H1 (cell line): Measurements from ENCODE around the gene CCDC144A. TPM values are rescaled to one million over a fixed set of nuclear protein-coding genes. Genes with fewer than 3 reads are reported as not detected.
"Not testable (repeated sequence)": the region's sequence is repeated elsewhere in the genome, so short reads cannot be mapped to it uniquely, and the experiment has no call there.

Source experiments
- CTCF ChIA-PET: fragments of 300-600 bp; sonication (Branson Sonifier 250); formaldehyde crosslinking; loops from one replicate; lab custom pipeline; 2021; ENCODE audit not compliant: partially characterized antibody; lab: Charles Lee
- POLR2A ChIA-PET: fragments of 300-600 bp; sonication (Branson Sonifier 250); formaldehyde crosslinking; loops from one replicate; lab custom pipeline; 2021; ENCODE audit warnings: inconsistent platforms; ENCODE audit not compliant: partially characterized antibody; lab: Charles Lee
- DNase-seq, 2 experiments: peaks; one replicate each; pipeline versions ENCODE4 v3.0.0 to v3.0.0-alpha.2; 2010 to 2022; ENCODE audit warnings: low spot score in 2 of 2, low read depth in 1 of 2, mixed read lengths in 1 of 2
- FAIRE-seq: peaks from 2 replicates; lab custom pipeline; 2011; peaks lifted over from hg19 to GRCh38; lab: Jason Lieb, UNC
- H2AFZ ChIP-seq: 2 replicates; pipeline ENCODE4 v1.8.1; 2012; ENCODE audit warnings: low read length, inconsistent platforms
- H2AK5ac ChIP-seq: 2 replicates; pipeline ENCODE4 v1.6.1; 2013; ENCODE audit warnings: low read depth, low read length
- H2BK120ac ChIP-seq: replicated peaks from 2 replicates; pipeline ENCODE3; 2013; ENCODE audit warnings: low read depth, low read length, inconsistent platforms
- H2BK12ac ChIP-seq: 2 replicates; pipeline ENCODE4 v1.6.1; 2013; ENCODE audit warnings: low read depth, low read length
- H2BK15ac ChIP-seq: 2 replicates; pipeline ENCODE4 v1.6.1; 2013; ENCODE audit warnings: low read length
- H2BK20ac ChIP-seq: 2 replicates; pipeline ENCODE4 v1.6.1; 2013; ENCODE audit warnings: low read length
- H2BK5ac ChIP-seq: 2 replicates; pipeline ENCODE4 v1.6.1; 2013; ENCODE audit warnings: low read depth, low read length
- H3K14ac ChIP-seq: 2 replicates; pipeline ENCODE4 v1.6.1; 2013; ENCODE audit warnings: inconsistent platforms; ENCODE audit not compliant: insufficient read length
- H3K18ac ChIP-seq: 2 replicates; pipeline ENCODE4 v1.6.1; 2013; ENCODE audit warnings: low read length; ENCODE audit errors: extremely low read depth
- H3K23ac ChIP-seq: 2 replicates; pipeline ENCODE4 v1.6.1; 2013; ENCODE audit warnings: inconsistent platforms; ENCODE audit not compliant: insufficient read length
- H3K23me2 ChIP-seq: 2 replicates; pipeline ENCODE4 v1.6.1; 2013; ENCODE audit warnings: low read depth, low read length
- H3K27ac ChIP-seq: 2 replicates; pipeline ENCODE4 v1.6.1; 2011; ENCODE audit warnings: low read depth, low read length, inconsistent platforms
- H3K27me3 ChIP-seq, 4 experiments: replicated peaks in 1 of 4; 1 replicate in 1 of 4; 2 replicates in 3 of 4; pipeline versions ENCODE4 v1.6.1 to v1.8.1; 2011 to 2013; ENCODE audit warnings: low read length in 3 of 4, mild to moderate bottlenecking in 3 of 4, inconsistent platforms in 2 of 4, mixed read lengths in 2 of 4, moderate library complexity in 1 of 4; ENCODE audit not compliant: control insufficient read depth in 3 of 4, insufficient read depth in 3 of 4; ENCODE audit errors: extremely low read depth in 1 of 4
- H3K36me3 ChIP-seq, 4 experiments: 2 replicates each; pipeline versions ENCODE4 v1.6.1 to v1.8.1; 2011 to 2013; ENCODE audit warnings: mild to moderate bottlenecking in 4 of 4, low read length in 3 of 4, moderate library complexity in 2 of 4, control low read depth in 1 of 4, inconsistent platforms in 1 of 4; ENCODE audit not compliant: insufficient read depth in 4 of 4, control insufficient read depth in 2 of 4
- H3K4ac ChIP-seq: replicated peaks from 2 replicates; pipeline ENCODE3; 2013; ENCODE audit warnings: low read length, low read depth, mixed read lengths, inconsistent platforms; ENCODE audit not compliant: insufficient read length
- H3K4me1 ChIP-seq, 4 experiments: replicated peaks in 1 of 4; 1 replicate in 1 of 4; 2 replicates in 3 of 4; pipeline versions ENCODE4 v1.6.1 to v1.8.1; 2011 to 2013; ENCODE audit warnings: low read length in 3 of 4, inconsistent platforms in 2 of 4, mixed read lengths in 1 of 4; ENCODE audit not compliant: insufficient read depth in 4 of 4, control insufficient read depth in 3 of 4
- H3K4me2 ChIP-seq, 2 experiments: 2 replicates each; pipeline versions ENCODE4 v1.6.1 to v1.8.1; 2011 to 2013; ENCODE audit warnings: low read depth in 2 of 2, low read length in 2 of 2, control low read depth in 1 of 2, inconsistent platforms in 1 of 2, mild to moderate bottlenecking in 1 of 2; ENCODE audit not compliant: insufficient read depth in 1 of 2
- H3K4me3 ChIP-seq, 4 experiments: fragments of 200-600, 300-600 bp in 1 of 4; sonication (generic), shearing (Covaris generic), sonication (Bioruptor Twin) in 1 of 4; 2 replicates each; pipeline versions ENCODE4 v1.5.1 to v1.8.1; 2011 to 2016; ENCODE audit warnings: low read length in 4 of 4, low read depth in 3 of 4, control low read depth in 2 of 4, inconsistent platforms in 2 of 4, mild to moderate bottlenecking in 2 of 4, mixed read lengths in 1 of 4, moderate library complexity in 1 of 4; ENCODE audit not compliant: insufficient read depth in 2 of 4; ENCODE audit errors: extremely low read depth in 1 of 4
- H3K56ac ChIP-seq: replicated peaks from 2 replicates; pipeline ENCODE3; 2013; ENCODE audit warnings: low read depth, mild to moderate bottlenecking, mixed read lengths, low read length, inconsistent platforms; ENCODE audit not compliant: insufficient read length
- H3K79me1 ChIP-seq: 2 replicates; pipeline ENCODE4 v1.6.1; 2013; ENCODE audit warnings: low read depth, low read length, control low read depth
- H3K79me2 ChIP-seq, 2 experiments: 2 replicates each; pipeline versions ENCODE4 v1.6.1 to v1.8.1; 2012 to 2013; ENCODE audit warnings: low read length in 2 of 2, mild to moderate bottlenecking in 2 of 2, inconsistent platforms in 1 of 2; ENCODE audit not compliant: insufficient read depth in 2 of 2, control insufficient read depth in 1 of 2
- H3K9ac ChIP-seq, 4 experiments: replicated peaks in 1 of 4; 1 replicate in 1 of 4; 2 replicates in 3 of 4; pipeline versions ENCODE4 v1.6.1 to v1.8.1; 2011 to 2013; ENCODE audit warnings: low read depth in 3 of 4, low read length in 3 of 4, control low read depth in 2 of 4, mild to moderate bottlenecking in 2 of 4, moderate library complexity in 2 of 4, inconsistent platforms in 1 of 4; ENCODE audit errors: extremely low read depth in 1 of 4
- H3K9me3 ChIP-seq, 2 experiments: 2 replicates each; pipeline versions ENCODE4 v1.6.1 to v1.8.1; 2012 to 2013; ENCODE audit warnings: mild to moderate bottlenecking in 2 of 2, moderate library complexity in 2 of 2, control low read depth in 1 of 2, inconsistent platforms in 1 of 2, low read depth in 1 of 2, low read length in 1 of 2, mixed read lengths in 1 of 2; ENCODE audit not compliant: insufficient read depth in 2 of 2
- H4K20me1 ChIP-seq, 2 experiments: replicated peaks in 1 of 2; 2 replicates each; pipeline versions ENCODE3 to v1.8.1; 2011 to 2013; ENCODE audit warnings: inconsistent platforms in 2 of 2, low read length in 2 of 2, mild to moderate bottlenecking in 1 of 2; ENCODE audit not compliant: insufficient read depth in 2 of 2, control insufficient read depth in 1 of 2
- H4K5ac ChIP-seq: 2 replicates; pipeline ENCODE4 v1.6.1; 2013; ENCODE audit warnings: low read length, low read depth, mixed read lengths, inconsistent platforms; ENCODE audit not compliant: insufficient read length
- H4K8ac ChIP-seq: 2 replicates; pipeline ENCODE4 v1.8.0; 2013; ENCODE audit warnings: mild to moderate bottlenecking, moderate library complexity, low read length, inconsistent platforms; ENCODE audit not compliant: insufficient read depth; ENCODE audit errors: extremely low read depth
- H4K91ac ChIP-seq: replicated peaks from 2 replicates; pipeline ENCODE3; 2013; ENCODE audit warnings: low read length, mixed read lengths, inconsistent platforms; ENCODE audit not compliant: insufficient read length
- WGBS, 2 experiments: shearing (Covaris generic) in 1 of 2; methylation state at CpG; one replicate each; pipeline versions ENCODE4 v1.1.6 to v1.1.7; 2013 to 2015; ENCODE audit warnings: low lambda C conversion rate in 2 of 2, mixed read lengths in 2 of 2, inconsistent platforms in 1 of 2, low coverage in 1 of 2, missing lambda C conversion rate in 1 of 2; ENCODE audit not compliant: insufficient replicate concordance in 2 of 2, insufficient coverage in 1 of 2, insufficient read length in 1 of 2; ENCODE audit errors: extremely low coverage in 1 of 2, missing lambda C conversion rate in 1 of 2; 5-methylcytosine and 5-hydroxymethylcytosine counted together
- polyA plus RNA-seq, 7 experiments: library from polyadenylated mRNA; depleted of rRNA in 3 of 7; stranded (reverse) in 5 of 7; unstranded in 2 of 7; fragments of >200 nt in 5 of 7; fragments of 200-250 nt in 2 of 7; gene quantifications; 1 replicate in 5 of 7; 2 replicates in 1 of 7; 4 replicates in 1 of 7; pipeline versions ENCODE4 v1.2.1 to v1.2.3, GENCODE V29; 2011 to 2013; ENCODE audit warnings: missing spikeins in 2 of 7, mixed read lengths in 2 of 7
- total RNA-seq: library from RNA; stranded (reverse); fragmentation: NEBNext Ultra II Directional; extraction: Animal tissue kit (Norgen Biotek cat#: 25700); gene quantifications from 2 replicates; pipeline ENCODE4 v1.2.1, GENCODE V29; 2021

Gene CCDC144A
- total and polyA plus RNA-seq, 2 of the 8 experiments (the other 6 are each of a cell fraction or from before 2014, with no cell fraction given): 0.35 to 1.7 TPM

- H3K79me2 ChIP-seq, H4K8ac ChIP-seq, H3K56ac ChIP-seq, H2BK20ac ChIP-seq, H3K4ac ChIP-seq, H3K23ac ChIP-seq, H2BK120ac ChIP-seq, CTCF ChIA-PET, DNase-seq, H3K14ac ChIP-seq, H3K36me3 ChIP-seq, H3K27me3 ChIP-seq, H2BK15ac ChIP-seq, H2AFZ ChIP-seq, H3K9me3 ChIP-seq, FAIRE-seq, H4K5ac ChIP-seq, H3K23me2 ChIP-seq, POLR2A ChIA-PET, H3K4me2 ChIP-seq, H3K27ac ChIP-seq, H2BK5ac ChIP-seq, H3K9ac ChIP-seq, H2AK5ac ChIP-seq, H4K20me1 ChIP-seq, H2BK12ac ChIP-seq, H4K91ac ChIP-seq, H3K18ac ChIP-seq, H3K4me1 ChIP-seq, H3K79me1 ChIP-seq, H3K4me3 ChIP-seq: not testable (repeated sequence)
- WGBS, 2 experiments: no CpG with 5 or more reads among the region's 9 CpGs
Observed at GRCh38 chr17:16807620-16808019, 117.6 kb downstream of the CCDC144A start.

GRCh38 chr17:16810236-16810635 lies 120.2 kb downstream of the CCDC144A start:
- CTCF ChIA-PET: not testable (repeated sequence)
- WGBS, 2 experiments: 78% methylated on average over 5 of the region's 5 CpGs; no CpG with 5 or more reads in 1 of the 2 experiments

More at GRCh38 chr17:16810236-16810635, 120.2 kb downstream of the CCDC144A start:
- H4K20me1 ChIP-seq, H3K23ac ChIP-seq, H3K23me2 ChIP-seq, H2AK5ac ChIP-seq, H3K9ac ChIP-seq, H3K4me2 ChIP-seq, H3K18ac ChIP-seq, H3K79me2 ChIP-seq, DNase-seq, H3K27me3 ChIP-seq, H3K56ac ChIP-seq, H3K9me3 ChIP-seq, H3K4me3 ChIP-seq, H3K27ac ChIP-seq, H3K36me3 ChIP-seq, H2BK12ac ChIP-seq, H3K4ac ChIP-seq, FAIRE-seq, H2BK120ac ChIP-seq, H2AFZ ChIP-seq, H3K14ac ChIP-seq, H4K91ac ChIP-seq, H2BK20ac ChIP-seq, H4K8ac ChIP-seq, POLR2A ChIA-PET, H3K79me1 ChIP-seq, H2BK5ac ChIP-seq, H4K5ac ChIP-seq, H3K4me1 ChIP-seq, H2BK15ac ChIP-seq: not testable (repeated sequence)
